HEK293 (cell line): Measurements from ENCODE around the gene ARL3.

ENCODE experiments used
- CTCF ChIA-PET: fragments of 350-600 bp; formaldehyde crosslinking; extraction: SDS; loops from one replicate; lab custom pipeline; 2021; ENCODE audit warnings: antibody characterized with exemption; lab: Yijun Ruan, JAX
- POLR2A ChIA-PET: fragments of 300-600 bp; formaldehyde crosslinking; extraction: SDS; loops from one replicate; lab custom pipeline; 2020; ENCODE audit warnings: antibody characterized with exemption, inconsistent platforms; lab: Yijun Ruan, JAX
- H3K27ac ChIP-seq: fragments of 200-500 bp; sonication (Bioruptor generic); 2 replicates; pipeline ENCODE4 v1.5.1; 2014; ENCODE audit warnings: low read depth, low read length, control low read depth, inconsistent platforms; ENCODE audit errors: extremely low read depth
- H3K36me3 ChIP-seq, 2 experiments: fragments of 200-500 bp in 1 of 2; sonication (Bioruptor generic) in 1 of 2; 1 replicate in 1 of 2; 2 replicates in 1 of 2; pipeline ENCODE4 v1.5.1; 2014 to 2017; ENCODE audit warnings: inconsistent platforms in 2 of 2, low read length in 2 of 2; ENCODE audit not compliant: control insufficient read depth in 2 of 2, insufficient read depth in 1 of 2
- H3K4me1 ChIP-seq: fragments of 200-500 bp; sonication (Bioruptor generic); 2 replicates; pipeline ENCODE4 v1.5.1; 2014; ENCODE audit warnings: mild to moderate bottlenecking, low read length, inconsistent platforms; ENCODE audit not compliant: control insufficient read depth, insufficient read depth
- H3K4me3 ChIP-seq: 2 replicates; pipeline ENCODE4 v1.5.1; 2011; ENCODE audit warnings: low read depth, mild to moderate bottlenecking, control low read depth, low read length, moderate library complexity
- H3K9me3 ChIP-seq: fragments of 200-500 bp; sonication (Bioruptor generic); 2 replicates; pipeline ENCODE4 v1.5.1; 2014; ENCODE audit warnings: low read depth, low read length, inconsistent platforms; ENCODE audit not compliant: control insufficient read depth, insufficient read depth
- AEBP2 ChIP-seq: fragments of 450-650 bp; formaldehyde crosslinking; IDR thresholded peaks from 2 replicates; pipeline ENCODE4 v1.5.1; 2016; ENCODE audit warnings: missing biosample characterization, missing genetic modification characterization, borderline replicate concordance
- EGR2 ChIP-seq: fragments of 450-650 bp; formaldehyde crosslinking; IDR thresholded peaks from 2 replicates; pipeline ENCODE4 v1.5.1; 2016; ENCODE audit warnings: low read depth, missing biosample characterization, missing genetic modification characterization
- HOXA7 ChIP-seq: sonication (generic); formaldehyde crosslinking; IDR thresholded peaks from 2 replicates; pipeline ENCODE4 v1.8.1; 2022; ENCODE audit warnings: missing genetic modification reagents, borderline replicate concordance
- KLF8 ChIP-seq: fragments of 450-650 bp; formaldehyde crosslinking; IDR thresholded peaks from 2 replicates; pipeline ENCODE4 v1.5.1; 2016; ENCODE audit warnings: missing biosample characterization, missing genetic modification characterization
- OSR2 ChIP-seq: fragments of 450-650 bp; formaldehyde crosslinking; IDR thresholded peaks from 2 replicates; pipeline ENCODE4 v1.5.1; 2016; ENCODE audit warnings: missing biosample characterization, missing genetic modification characterization
- OVOL3 ChIP-seq: fragments of 450-650 bp; formaldehyde crosslinking; IDR thresholded peaks from 2 replicates; pipeline ENCODE4 v1.5.1; 2016; ENCODE audit warnings: missing biosample characterization, missing genetic modification characterization
- SETDB1 ChIP-seq: IDR thresholded peaks from one replicate; pipeline ENCODE4 v1.6.1; 2017; ENCODE audit warnings: mild to moderate bottlenecking, low read length, moderate library complexity, mixed read lengths; ENCODE audit not compliant: insufficient read length
- SP7 ChIP-seq: fragments of 450-650 bp; formaldehyde crosslinking; IDR thresholded peaks from 2 replicates; pipeline ENCODE4 v1.5.1; 2016; ENCODE audit warnings: missing biosample characterization, missing genetic modification characterization
- ZBTB17 ChIP-seq: fragments of 450-650 bp; formaldehyde crosslinking; IDR thresholded peaks from 2 replicates; pipeline ENCODE4 v1.5.1; 2016; ENCODE audit warnings: missing biosample characterization, missing genetic modification characterization
- ZBTB20 ChIP-seq: fragments of 450-650 bp; formaldehyde crosslinking; IDR thresholded peaks from 2 replicates; pipeline ENCODE4 v1.5.1; 2016; ENCODE audit warnings: missing biosample characterization, missing genetic modification characterization
- ZBTB21 ChIP-seq: fragments of 450-650 bp; formaldehyde crosslinking; IDR thresholded peaks from 2 replicates; pipeline ENCODE4 v1.5.1; 2017; ENCODE audit warnings: missing biosample characterization, missing genetic modification characterization
- ZBTB8A ChIP-seq: fragments of 450-650 bp; formaldehyde crosslinking; IDR thresholded peaks from 2 replicates; pipeline ENCODE4 v1.5.1; 2016; ENCODE audit warnings: missing biosample characterization, missing genetic modification characterization
- ZNF114 ChIP-seq: fragments of 450-650 bp; formaldehyde crosslinking; IDR thresholded peaks from 2 replicates; pipeline ENCODE4 v1.5.0; 2017; ENCODE audit warnings: missing biosample characterization, missing genetic modification characterization
- ZNF138 ChIP-seq: fragments of 450-650 bp; formaldehyde crosslinking; IDR thresholded peaks from 2 replicates; pipeline ENCODE4 v1.5.1; 2016; ENCODE audit warnings: missing biosample characterization, missing genetic modification characterization, borderline replicate concordance
- ZNF18 ChIP-seq: fragments of 450-650 bp; formaldehyde crosslinking; IDR thresholded peaks from 2 replicates; pipeline ENCODE4 v1.5.1; 2016; ENCODE audit warnings: missing biosample characterization, missing genetic modification characterization
- ZNF19 ChIP-seq: fragments of 450-650 bp; formaldehyde crosslinking; IDR thresholded peaks from 2 replicates; pipeline ENCODE4; 2016; ENCODE audit warnings: missing biosample characterization, missing genetic modification characterization, low read depth
- ZNF248 ChIP-seq: fragments of 450-650 bp; formaldehyde crosslinking; IDR thresholded peaks from 2 replicates; pipeline ENCODE4 v1.5.1; 2017; ENCODE audit warnings: missing biosample characterization, missing genetic modification characterization
- ZNF530 ChIP-seq: fragments of 450-650 bp; formaldehyde crosslinking; IDR thresholded peaks from 2 replicates; pipeline ENCODE4 v1.5.1; 2016; ENCODE audit warnings: low read depth, missing biosample characterization, missing genetic modification characterization
- ZNF558 ChIP-seq: fragments of 450-650 bp; formaldehyde crosslinking; IDR thresholded peaks from 2 replicates; pipeline ENCODE4 v1.5.1; 2016; ENCODE audit warnings: missing biosample characterization, missing genetic modification characterization
- ZNF560 ChIP-seq: fragments of 450-650 bp; formaldehyde crosslinking; IDR thresholded peaks from 2 replicates; pipeline ENCODE4 v1.5.1; 2017; ENCODE audit warnings: missing biosample characterization, missing genetic modification characterization, borderline replicate concordance
- ZNF600 ChIP-seq: fragments of 450-650 bp; formaldehyde crosslinking; IDR thresholded peaks from 2 replicates; pipeline ENCODE4 v1.5.1; 2016; ENCODE audit warnings: missing biosample characterization, missing genetic modification characterization
- ZNF654 ChIP-seq: fragments of 450-650 bp; formaldehyde crosslinking; IDR thresholded peaks from 2 replicates; pipeline ENCODE4 v1.5.1; 2016; ENCODE audit warnings: low read depth, missing biosample characterization, missing genetic modification characterization
- ZNF792 ChIP-seq: fragments of 450-650 bp; formaldehyde crosslinking; IDR thresholded peaks from 2 replicates; pipeline ENCODE4 v1.5.1; 2016; ENCODE audit warnings: missing biosample characterization, missing genetic modification characterization
- ZSCAN23 ChIP-seq: fragments of 450-650 bp; formaldehyde crosslinking; IDR thresholded peaks from 2 replicates; pipeline ENCODE4 v1.5.1; 2016; ENCODE audit warnings: missing biosample characterization, missing genetic modification characterization
- TF ChIP-seq, protein P1 (sequence below): fragments of 450-650 bp; formaldehyde crosslinking; IDR thresholded peaks from 2 replicates; pipeline ENCODE4 v1.5.0; 2017; ENCODE audit warnings: missing biosample characterization, missing genetic modification characterization, borderline replicate concordance

The ARL3 gene

DNA sequence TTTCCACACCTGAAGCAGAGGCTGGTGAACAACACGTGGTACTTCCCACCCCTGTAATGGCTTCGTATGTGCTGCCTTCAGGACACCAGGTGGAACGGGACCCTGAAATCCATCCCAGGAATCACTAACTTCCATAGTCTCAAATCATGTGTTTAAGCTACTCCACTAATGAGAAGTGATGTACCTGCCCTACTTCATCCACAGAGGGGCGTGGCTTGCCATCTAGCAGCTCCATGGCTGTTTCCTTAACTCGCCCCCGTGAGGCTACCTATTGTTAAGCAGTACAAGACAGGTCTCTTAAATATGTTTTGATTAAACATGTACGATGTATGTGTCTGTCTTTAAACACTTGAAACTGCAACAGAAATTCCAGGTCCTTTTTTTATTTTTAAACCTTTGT, 31.8 kb downstream of the ARL3 start:
- Histone ChIP-seq H3K36me3 (peaks cover 0 to 31% of the 10 kb centered on the region in 2 experiments; a peak in 2 of 3 replicates), H3K4me1 (peaks cover 4% of the 10 kb centered on the region), H3K4me3 (no peak overlapping the region), H3K27ac (no peak overlapping the region), H3K9me3 (no peaks in the 10 kb centered on the region)
- TF ChIP-seq SETDB1 (no peak), ZBTB20 (tag by site-specific recombination) (no peak), ZNF248 (tag by site-specific recombination) (no peak), KLF8 (no peak), SP7 (tag by site-specific recombination) (no peak), ZBTB21 (no peak), ZNF530 (tag by site-specific recombination) (no peak), EGR2 (tag by site-specific recombination) (no peak), ZNF558 (tag by site-specific recombination) (no peak), ZNF18 (no peak), OVOL3 (no peak), ZNF560 (tag by site-specific recombination) (no peak), OSR2 (no peak), ZNF114 (no peak), HOXA7 (CRISPR knock-in tag) (no peak), ZNF19 (tag by site-specific recombination) (no peak), ZNF792 (no peak), ZSCAN23 (no peak), ZBTB17 (tag by site-specific recombination) (no peak)
- TF ChIP-seq, protein P1, sequence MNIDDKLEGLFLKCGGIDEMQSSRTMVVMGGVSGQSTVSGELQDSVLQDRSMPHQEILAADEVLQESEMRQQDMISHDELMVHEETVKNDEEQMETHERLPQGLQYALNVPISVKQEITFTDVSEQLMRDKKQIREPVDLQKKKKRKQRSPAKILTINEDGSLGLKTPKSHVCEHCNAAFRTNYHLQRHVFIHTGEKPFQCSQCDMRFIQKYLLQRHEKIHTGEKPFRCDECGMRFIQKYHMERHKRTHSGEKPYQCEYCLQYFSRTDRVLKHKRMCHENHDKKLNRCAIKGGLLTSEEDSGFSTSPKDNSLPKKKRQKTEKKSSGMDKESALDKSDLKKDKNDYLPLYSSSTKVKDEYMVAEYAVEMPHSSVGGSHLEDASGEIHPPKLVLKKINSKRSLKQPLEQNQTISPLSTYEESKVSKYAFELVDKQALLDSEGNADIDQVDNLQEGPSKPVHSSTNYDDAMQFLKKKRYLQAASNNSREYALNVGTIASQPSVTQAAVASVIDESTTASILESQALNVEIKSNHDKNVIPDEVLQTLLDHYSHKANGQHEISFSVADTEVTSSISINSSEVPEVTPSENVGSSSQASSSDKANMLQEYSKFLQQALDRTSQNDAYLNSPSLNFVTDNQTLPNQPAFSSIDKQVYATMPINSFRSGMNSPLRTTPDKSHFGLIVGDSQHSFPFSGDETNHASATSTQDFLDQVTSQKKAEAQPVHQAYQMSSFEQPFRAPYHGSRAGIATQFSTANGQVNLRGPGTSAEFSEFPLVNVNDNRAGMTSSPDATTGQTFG (tag by site-specific recombination) = no peak
- POLR2A ChIA-PET = no interaction called here
- CTCF ChIA-PET = interaction anchor here (0.7 kb wide), 1 partner anchor 12 kb away, joined by 4 read pairs; no protein-coding TSS in a partner anchor

DNA sequence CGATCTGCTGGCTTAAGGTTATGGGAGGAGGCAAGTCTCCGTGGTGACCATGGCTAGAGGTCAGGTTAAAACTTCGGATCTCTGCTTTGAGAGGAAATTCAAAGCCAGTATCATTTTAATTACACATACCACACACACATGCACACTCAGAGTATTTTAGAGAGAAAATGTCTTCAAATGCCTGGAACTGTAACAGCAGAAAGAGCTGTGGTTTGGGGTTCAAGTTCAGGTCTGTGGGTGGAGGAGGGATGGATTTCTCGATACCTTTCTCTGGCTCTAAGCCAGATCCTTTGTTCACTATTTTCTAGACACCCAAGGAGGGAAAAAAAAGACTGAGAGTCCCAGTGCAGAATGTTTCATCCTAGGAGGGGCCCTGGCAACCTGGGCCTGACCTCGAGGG, 32.5 kb downstream of the ARL3 start:
- CTCF ChIA-PET = interaction anchor here (7.2 kb wide), 1 partner anchor 31 kb away, joined by 57 read pairs; the partner anchor contains the start of genes ARL3 and SFXN2
- Histone ChIP-seq H3K27ac (no peak overlapping the region), H3K4me1 (peaks cover 4% of the 10 kb centered on the region), H3K36me3 (peaks cover 0 to 31% of the 10 kb centered on the region in 2 experiments; a peak in 2 of 3 replicates), H3K9me3 (no peaks in the 10 kb centered on the region), H3K4me3 (no peak overlapping the region)
- TF ChIP-seq ZNF600 (tag by site-specific recombination) (no peak), ZNF654 (tag by site-specific recombination) (no peak), ZNF138 (tag by site-specific recombination) (no peak), ZBTB8A (tag by site-specific recombination) (no peak), AEBP2 (tag by site-specific recombination) (no peak)
- POLR2A ChIA-PET = no interaction called here
